ENCODE data around the gene DDX51.

DNA sequence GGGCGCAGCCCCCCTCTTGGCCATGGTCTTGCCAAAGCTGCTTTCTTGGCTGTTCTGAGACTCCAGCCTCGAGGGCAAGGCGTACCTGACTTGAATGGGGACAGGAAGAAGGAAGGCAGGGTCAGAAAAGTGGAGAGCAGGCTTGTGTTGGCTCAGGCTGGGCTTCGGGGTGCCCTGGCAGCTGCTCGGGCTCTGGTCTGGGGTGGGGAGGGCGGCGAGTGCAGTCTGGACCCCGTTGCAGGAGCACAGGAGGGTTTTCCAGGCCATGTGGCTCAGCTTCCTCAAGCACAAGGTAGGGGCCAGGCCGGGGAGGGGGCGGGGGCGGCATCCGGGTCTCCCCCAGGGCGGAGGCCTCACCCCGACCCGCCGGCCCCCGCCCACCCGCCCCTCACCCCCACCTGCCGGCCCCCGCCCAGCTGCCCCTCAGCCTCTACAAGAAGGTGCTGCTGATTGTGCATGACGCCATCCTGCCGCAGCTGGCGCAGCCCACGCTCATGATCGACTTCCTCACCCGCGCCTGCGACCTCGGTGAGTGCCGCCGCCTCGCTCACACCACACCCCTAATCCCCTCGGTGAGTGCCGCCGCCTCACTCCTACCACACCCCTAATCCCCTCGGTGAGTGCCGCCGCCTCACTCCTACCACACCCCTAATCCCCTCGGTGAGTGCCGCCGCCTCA, 4.4 kb upstream of the DDX51 start:
- TF ChIP-seq SPI1 (IDR thresholded peaks at IDR 0.05; ENCODE audit: low read depth, low read length) (no peak), POLR2A (IDR thresholded peaks at IDR 0.05; ENCODE audit: low read depth, low read length) (no peak)

All from GM12891 (cell line).